ENCODE measurements around the gene LPP. TPM values are rescaled to one million over a fixed set of nuclear protein-coding genes. Genes with fewer than 3 reads are reported as not detected.

LPP gene
- total and polyA plus RNA-seq, 2 of the 4 experiments (the other 2 are of a cell fraction), result 16.0 to 130 TPM

DNA sequence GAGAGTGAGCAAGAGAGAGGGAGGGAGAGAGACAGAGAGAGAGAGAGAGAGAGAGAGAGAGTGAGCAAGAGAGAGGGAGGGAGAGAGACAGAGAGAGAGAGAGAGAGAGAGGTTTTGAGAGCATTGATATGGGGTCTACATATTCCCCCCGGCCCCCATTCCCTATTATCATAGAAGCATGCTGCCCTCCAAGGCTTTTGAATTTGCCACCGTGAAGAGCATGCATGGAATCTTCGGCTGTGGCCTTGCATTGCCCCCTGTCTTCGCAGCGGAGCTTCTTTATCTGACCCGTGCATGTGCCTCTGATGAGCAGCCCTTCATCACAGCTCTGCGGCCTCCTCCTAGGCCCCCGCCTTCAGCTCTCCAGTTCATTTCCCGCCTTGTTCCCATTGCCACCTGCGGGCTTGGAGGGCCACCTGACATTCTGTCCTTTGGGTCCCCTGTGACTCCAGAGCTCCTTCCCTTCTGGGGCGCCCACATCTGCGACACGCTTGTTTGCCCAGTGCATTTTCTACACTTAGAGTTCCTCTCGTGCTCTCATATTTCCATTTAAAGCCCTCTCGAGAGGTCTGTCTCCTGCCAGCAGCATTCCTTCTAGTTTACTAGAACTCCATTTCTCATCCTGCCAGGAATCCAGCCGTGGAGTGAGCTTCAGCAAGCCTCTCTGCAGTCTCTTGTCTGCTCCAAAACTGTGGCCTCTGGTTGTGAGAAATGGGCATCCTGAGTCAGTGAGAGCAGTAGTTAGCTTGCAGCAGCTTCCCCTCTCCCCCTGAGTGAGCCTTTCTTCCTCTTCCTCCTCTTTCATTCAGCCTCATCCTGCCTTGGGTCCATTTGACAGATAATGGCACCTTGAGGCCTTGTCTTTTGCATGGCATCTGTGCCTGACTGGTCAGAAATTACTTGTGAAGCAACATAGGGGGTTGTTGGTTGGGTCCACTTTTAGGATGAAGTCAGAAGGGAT lies 25.3 kb downstream of the LPP start:
- TF ChIP-seq NFE2L2 (IDR thresholded peaks at IDR 0.05; ENCODE audit: low read depth, low read length) (no peak), BHLHE40 (IDR thresholded peaks at IDR 0.05; ENCODE audit: low read depth, low read length) (no peak), RAD21 (IDR thresholded peaks at IDR 0.05; ENCODE audit: low read length) (peak; percentile 31), MXI1 (IDR thresholded peaks at IDR 0.05; ENCODE audit: borderline replicate concordance, low read depth, low read length) (peak; percentile 56; the same call in 1 of the 2 replicates)
- TF ChIP-seq, protein P1, sequence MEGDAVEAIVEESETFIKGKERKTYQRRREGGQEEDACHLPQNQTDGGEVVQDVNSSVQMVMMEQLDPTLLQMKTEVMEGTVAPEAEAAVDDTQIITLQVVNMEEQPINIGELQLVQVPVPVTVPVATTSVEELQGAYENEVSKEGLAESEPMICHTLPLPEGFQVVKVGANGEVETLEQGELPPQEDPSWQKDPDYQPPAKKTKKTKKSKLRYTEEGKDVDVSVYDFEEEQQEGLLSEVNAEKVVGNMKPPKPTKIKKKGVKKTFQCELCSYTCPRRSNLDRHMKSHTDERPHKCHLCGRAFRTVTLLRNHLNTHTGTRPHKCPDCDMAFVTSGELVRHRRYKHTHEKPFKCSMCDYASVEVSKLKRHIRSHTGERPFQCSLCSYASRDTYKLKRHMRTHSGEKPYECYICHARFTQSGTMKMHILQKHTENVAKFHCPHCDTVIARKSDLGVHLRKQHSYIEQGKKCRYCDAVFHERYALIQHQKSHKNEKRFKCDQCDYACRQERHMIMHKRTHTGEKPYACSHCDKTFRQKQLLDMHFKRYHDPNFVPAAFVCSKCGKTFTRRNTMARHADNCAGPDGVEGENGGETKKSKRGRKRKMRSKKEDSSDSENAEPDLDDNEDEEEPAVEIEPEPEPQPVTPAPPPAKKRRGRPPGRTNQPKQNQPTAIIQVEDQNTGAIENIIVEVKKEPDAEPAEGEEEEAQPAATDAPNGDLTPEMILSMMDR (conservative IDR thresholded peaks at IDR 0.05; ENCODE audit: low read depth, low read length), result peak; percentile 31
- TF ChIP-seq, protein P2, sequence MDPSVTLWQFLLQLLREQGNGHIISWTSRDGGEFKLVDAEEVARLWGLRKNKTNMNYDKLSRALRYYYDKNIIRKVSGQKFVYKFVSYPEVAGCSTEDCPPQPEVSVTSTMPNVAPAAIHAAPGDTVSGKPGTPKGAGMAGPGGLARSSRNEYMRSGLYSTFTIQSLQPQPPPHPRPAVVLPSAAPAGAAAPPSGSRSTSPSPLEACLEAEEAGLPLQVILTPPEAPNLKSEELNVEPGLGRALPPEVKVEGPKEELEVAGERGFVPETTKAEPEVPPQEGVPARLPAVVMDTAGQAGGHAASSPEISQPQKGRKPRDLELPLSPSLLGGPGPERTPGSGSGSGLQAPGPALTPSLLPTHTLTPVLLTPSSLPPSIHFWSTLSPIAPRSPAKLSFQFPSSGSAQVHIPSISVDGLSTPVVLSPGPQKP (IDR thresholded peaks at IDR 0.05; ENCODE audit: borderline replicate concordance, low read depth, low read length), result no peak
- Histone ChIP-seq H3K18ac (ENCODE audit: low read depth, low read length) (peak overlapping the region; percentile 70), H4K8ac (ENCODE audit: low read depth in 2 of 2, low read length in 2 of 2) (peak overlapping the region in 1 of 2 experiments; percentile 66; a peak in 3 of 4 replicates), H2AK5ac (ENCODE audit: low read depth, low read length) (peak overlapping the region; percentile 83), H2AK9ac (replicated peaks; ENCODE audit: low read depth, low read length, poor library complexity) (peak overlapping the region; percentile 73), H2BK20ac (ENCODE audit: low read depth, low read length) (peak overlapping the region; percentile 63), H3K4me2 (ENCODE audit: low read depth, low read length) (peak overlapping the region; percentile 39), H3K9ac (ENCODE audit: low read depth, low read length) (peak overlapping the region; percentile 65), H2BK120ac (ENCODE audit: low read depth, low read length) (peak overlapping the region; percentile 78), H3K27me3 (ENCODE audit: control insufficient read depth, insufficient read depth, low read length) (no peaks in the 10 kb centered on the region), H4K5ac (ENCODE audit: low read depth, low read length) (peak overlapping the region; percentile 45; the same call in 1 of the 2 replicates), H2BK15ac (ENCODE audit: low read depth, low read length) (peak overlapping the region; percentile 68; the same call in 1 of the 3 replicates), H2AFZ (replicated peaks; ENCODE audit: low read length, poor library complexity) (peak overlapping the region; percentile 41), H3K23ac (ENCODE audit: low read depth, low read length) (peak overlapping the region; percentile 89), H2BK5ac (ENCODE audit: low read depth, low read length, poor library complexity, severe bottlenecking) (peak overlapping the region; percentile 72), H3K9me3 (ENCODE audit: control insufficient read depth, insufficient read depth, low read length) (no peaks in the 10 kb centered on the region), H3K27ac (ENCODE audit: insufficient read depth, low read length) (peak overlapping the region; percentile 86), H3K4me3 (ENCODE audit: insufficient read depth, low read depth, low read length) (no peak overlapping the region), H3K36me3 (ENCODE audit: control insufficient read depth, insufficient read depth, low read length) (peaks cover 9% of the 10 kb centered on the region), H3K14ac (replicated peaks; ENCODE audit: low read depth, low read length) (peak overlapping the region; percentile 87), H3K56ac (ENCODE audit: extremely low read depth, insufficient read depth, low read length) (peak overlapping the region; percentile 67; the same call in 1 of the 2 replicates), H3K4me1 (ENCODE audit: control insufficient read depth, insufficient read depth, low read length) (peaks cover 21% of the 10 kb centered on the region), H3K79me1 (ENCODE audit: low read depth in 1 of 2, low read length in 2 of 2) (peaks cover 50 to 88% of the 10 kb centered on the region in 2 experiments), H4K20me1 (ENCODE audit: insufficient read depth, low read length) (peaks cover 83% of the 10 kb centered on the region), H3K9me1 (ENCODE audit: insufficient read depth, low read length) (peaks cover 45% of the 10 kb centered on the region), H4K91ac (ENCODE audit: insufficient read depth, low read depth, low read length) (peak overlapping the region; percentile 85), H3K4ac (ENCODE audit: low read depth, low read length) (peak overlapping the region; percentile 91)
- BruUV-seq (replicated peaks), result no TSS peak
- ChIA-PET CTCF (interaction anchor here (0.6 to 0.9 kb wide), 3 partner anchors 18 to 97 kb away, joined by 3 to 4 read pairs (median 3); no protein-coding TSS in a partner anchor), POLR2A (ENCODE audit: unreplicated experiment) (no interaction called here)
- in situ Hi-C loops (cut with MboI; ENCODE audit: low sequenced_read_pairs) (loop anchor here (10.0 kb wide), 1 partner anchor 434 kb away; the partner anchor contains the start of gene BCL6), dilution Hi-C loops (cut with HindIII; ENCODE audit: low sequenced_read_pairs, unreplicated experiment) (no loop called here), intact Hi-C loops (cut with micrococcal nuclease) (loop anchor here (2.0 kb wide), 1 partner anchor 436 kb away; no protein-coding TSS in a partner anchor)
- 23% methylated on average over 9 of the region's 16 CpGs; no CpG with 5 or more reads in 1 of the 2 experiments for WGBS, 2 experiments (ENCODE audit: extremely low coverage in 2 of 2, insufficient read length in 1 of 2)
- ATAC-seq (ENCODE audit: low read depth) (peak; percentile 90), DNase-seq (peak; percentile 92)
